NCI-H524 (cell line): ENCODE data around the gene GTF2IRD1.
"Not testable (repeated sequence)": the region's sequence is repeated elsewhere in the genome, so short reads cannot be mapped to it uniquely, and the experiment has no call there.

Experiments used
- DNase-seq, 2 experiments: peaks; one replicate each; lab custom pipeline; 2025; lab: John Stamatoyannopoulos, UW

GTF2IRD1 gene

DNA sequence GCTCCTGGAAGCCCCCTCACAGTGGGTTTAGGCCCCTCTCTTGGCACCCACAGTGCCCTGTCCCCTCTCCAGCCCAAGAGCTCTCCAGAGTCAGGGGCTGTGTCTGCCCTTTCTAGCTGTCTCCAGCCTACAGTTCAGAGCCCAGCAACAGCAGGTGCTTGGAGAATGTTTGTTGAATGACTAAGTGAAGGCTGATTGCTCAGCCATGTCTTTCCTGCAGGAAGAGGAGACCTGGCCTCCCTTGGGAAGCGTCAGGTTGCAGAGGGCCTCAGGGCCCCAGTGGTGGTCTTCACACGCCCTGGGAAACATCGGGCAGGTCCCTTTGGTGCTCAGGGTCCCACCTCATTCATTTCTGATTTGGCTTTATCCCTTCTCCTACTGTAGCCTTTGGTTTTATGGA is 62.5 kb downstream of the GTF2IRD1 start:
- no peak for DNase-seq

DNA sequence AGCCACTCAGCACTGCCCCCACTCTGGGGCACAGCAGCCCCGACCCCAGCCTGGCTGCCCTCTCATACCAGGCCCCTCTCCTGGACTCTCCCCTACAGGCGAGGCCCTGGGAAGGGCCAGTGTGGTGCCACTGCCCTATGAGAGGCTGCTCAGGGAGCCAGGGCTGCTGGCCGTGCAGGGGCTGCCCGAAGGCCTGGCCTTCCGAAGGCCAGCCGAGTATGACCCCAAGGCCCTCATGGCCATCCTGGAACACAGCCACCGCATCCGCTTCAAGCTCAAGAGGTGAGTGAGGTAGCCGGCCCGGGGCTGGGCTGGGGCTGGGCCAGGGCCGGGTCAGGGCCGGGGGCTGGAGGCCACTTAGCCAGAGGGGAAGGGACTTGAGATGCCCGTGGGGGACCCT is 64.3 kb downstream of the GTF2IRD1 start:
- no peak for DNase-seq

GRCh38 chr7:74518654-74519053 is 64.9 kb downstream of the GTF2IRD1 start:
- no peak for DNase-seq

DNA sequence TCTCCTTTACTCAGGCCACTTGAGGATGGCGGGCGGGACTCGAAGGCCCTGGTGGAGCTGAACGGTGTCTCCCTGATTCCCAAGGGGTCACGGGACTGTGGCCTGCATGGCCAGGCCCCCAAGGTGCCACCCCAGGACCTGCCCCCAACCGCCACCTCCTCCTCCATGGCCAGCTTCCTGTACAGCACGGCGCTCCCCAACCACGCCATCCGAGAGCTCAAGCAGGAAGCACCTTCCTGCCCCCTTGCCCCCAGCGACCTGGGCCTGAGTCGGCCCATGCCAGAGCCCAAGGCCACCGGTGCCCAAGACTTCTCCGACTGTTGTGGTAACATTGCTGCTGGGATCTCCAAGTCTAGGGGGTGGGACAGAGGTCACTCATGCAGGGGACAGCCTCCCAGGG is 65.7 kb downstream of the GTF2IRD1 start:
- DNase-seq: no peak

DNA sequence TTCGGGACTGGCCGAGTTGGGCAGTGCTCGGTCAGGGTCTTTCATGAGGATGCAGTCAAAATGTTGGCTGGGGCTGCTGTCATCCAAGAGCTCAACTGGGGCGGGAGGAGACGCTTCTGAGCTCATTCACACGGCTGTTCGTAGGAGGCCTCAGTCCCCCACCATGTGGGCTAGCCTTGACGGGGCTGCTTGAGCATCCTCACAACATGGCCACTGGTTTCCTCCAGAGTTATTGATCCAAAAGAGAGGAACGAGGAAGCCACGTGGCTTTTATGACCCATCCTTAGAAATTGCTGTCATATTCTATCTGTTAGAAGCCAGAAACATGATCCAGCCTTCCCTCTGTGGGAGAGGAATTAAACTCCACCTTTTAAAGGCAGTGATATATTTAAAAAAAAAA is 68.1 kb downstream of the GTF2IRD1 start:
- DNase-seq: no peak

DNA sequence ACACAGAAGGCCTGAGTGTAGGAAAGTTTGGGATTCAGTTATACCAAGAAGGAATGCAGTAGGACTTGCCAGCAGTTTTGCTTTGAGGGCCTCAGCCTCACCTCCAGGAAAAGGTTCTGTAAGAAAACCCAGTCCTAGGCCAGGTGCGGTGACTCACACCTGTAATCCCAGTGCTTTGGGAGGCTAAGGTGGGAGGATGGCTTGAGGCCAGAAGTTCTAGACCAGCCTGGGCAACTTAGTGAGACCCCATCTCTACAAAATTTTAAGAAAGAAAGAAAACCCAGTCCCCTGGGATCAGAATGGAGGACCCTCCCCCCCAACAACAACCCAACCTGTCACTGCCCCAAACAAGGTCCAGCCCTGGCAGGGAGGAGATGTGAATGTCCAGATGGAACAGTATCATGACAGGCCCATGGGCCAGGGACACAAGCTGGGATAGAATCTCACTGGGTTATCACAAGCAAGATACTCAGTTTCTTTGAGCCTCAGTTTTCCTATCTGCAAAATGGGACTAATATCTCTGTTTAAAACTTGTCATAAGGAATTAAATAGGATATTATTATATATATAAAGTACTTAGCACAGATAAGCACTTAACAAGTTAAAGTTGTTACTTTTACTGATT is 68.7 kb downstream of the GTF2IRD1 start:
- no peak for DNase-seq

DNA sequence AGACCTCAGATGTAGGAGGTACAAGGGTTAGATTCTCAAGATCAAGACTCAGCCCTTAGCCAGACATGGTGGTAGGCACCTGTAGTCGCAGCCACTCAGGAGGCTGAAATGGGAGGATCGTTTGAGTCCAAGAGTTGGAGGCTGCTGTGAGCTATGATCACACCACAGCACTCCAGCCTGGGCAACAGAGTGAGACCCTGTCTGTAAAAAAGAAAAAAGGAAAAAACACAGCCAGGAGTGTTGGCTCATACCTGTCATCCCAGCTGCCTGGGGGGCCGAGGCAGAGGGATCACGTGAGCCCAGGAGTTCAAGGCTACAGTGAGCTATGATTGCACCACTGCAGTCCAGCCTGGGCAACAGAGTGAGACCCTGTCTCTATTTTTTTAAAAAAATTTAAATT is 69.3 kb downstream of the GTF2IRD1 start:
- no peak for DNase-seq

DNA sequence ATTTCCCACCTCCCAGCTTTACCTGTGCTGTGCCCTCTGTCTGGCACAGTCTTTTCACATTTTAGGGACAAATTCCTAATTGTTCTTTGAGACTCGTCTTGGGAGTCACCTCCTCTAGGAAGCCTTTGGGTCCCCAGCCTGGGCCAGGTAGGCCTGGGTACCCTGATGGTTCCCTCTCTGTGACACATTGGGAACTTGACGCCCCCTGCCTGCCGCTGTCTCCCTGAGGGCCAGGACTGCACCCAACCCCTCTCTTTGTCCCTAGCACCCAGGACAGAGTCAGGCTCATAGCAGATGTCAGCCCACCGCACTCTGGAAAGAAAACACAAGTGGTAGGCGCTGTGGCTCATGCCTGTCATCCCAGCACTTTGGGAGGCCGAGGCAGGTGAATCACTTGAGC is 71.4 kb downstream of the GTF2IRD1 start:
- no peak for DNase-seq

DNA sequence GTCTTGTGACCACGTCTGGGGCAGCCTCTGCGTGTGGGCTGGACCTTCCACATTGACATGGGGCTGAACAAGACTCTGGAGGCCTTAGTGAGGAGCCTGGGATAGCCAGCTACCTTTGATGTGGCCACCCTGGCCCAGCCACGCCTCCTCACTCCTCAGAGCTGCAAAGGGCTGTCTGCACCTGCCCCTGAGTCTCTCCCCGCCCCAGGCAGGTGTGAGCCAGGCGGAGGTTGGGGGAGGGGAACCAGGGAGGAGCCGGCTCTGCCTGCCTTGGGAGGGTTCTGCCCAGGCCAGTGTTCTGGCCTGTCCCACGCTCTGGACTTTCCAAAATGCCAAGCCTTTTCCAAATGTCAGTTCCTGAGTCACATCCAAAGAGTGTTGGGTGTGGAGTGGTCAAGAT is 72.2 kb downstream of the GTF2IRD1 start:
- DNase-seq: no peak

DNA sequence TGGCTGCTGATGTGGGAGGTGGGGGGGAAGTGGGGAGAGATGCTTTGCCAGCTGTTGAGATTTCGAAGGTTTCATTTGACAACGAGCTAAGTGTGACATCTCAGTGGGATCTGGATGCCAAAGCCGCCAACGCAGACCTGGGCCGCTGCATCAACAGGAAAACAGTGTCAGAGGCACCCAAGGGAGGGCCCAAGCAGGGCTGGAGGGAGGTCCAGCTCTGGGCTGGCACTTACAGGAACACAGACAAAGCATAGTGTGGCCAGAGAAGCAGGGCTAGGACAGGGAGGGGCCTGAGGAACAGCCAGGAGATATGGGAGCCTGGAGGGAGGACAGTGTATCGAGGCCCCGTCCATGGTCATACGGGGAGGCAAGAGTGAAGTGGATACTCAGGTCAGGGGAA is 73.1 kb downstream of the GTF2IRD1 start:
- no peak for DNase-seq

GRCh38 chr7:74527842-74528241 is 74.1 kb downstream of the GTF2IRD1 start:
- DNase-seq: no peak

DNA sequence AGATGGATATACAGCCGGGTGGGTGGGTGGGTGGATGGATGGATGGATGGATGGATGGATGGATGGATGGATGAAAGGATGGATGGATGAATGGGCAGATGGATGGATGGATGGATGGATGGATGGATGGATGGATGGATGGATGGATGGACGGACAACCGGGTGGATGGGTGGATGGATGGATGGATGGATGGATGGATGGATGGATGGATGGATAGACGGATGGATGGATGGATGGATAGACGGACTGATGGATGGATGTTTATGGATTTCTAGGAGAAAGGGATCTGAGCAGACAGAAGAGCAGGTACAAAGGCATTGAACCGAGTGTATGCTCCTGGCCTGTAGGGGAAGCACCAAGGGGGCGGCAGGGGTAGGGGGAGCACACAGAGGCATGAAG is 75.1 kb downstream of the GTF2IRD1 start:
- DNase-seq: not testable (repeated sequence)

GRCh38 chr7:74535951-74536356 is 82.2 kb downstream of the GTF2IRD1 start:
- no peak for DNase-seq

DNA sequence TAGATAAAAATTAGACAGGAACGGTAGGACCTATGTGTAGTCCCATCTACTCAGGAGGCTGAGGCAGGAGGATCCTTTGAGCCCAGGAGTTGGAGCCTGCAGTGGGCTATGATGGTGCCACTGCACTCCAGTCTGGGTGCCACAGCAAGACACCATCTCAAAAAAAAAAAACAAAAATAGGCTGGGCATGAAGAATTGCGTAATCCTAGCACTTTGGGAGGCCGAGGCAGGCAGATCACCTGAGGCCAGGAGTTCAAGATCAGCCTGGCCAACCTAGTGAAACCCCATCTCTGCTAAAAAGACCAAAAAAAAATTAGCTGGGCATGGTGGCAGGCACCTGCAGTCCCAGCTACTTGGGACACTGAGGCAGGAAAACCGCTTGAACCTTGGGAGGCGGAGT is 88.2 kb downstream of the GTF2IRD1 start:
- not testable (repeated sequence) for DNase-seq

DNA sequence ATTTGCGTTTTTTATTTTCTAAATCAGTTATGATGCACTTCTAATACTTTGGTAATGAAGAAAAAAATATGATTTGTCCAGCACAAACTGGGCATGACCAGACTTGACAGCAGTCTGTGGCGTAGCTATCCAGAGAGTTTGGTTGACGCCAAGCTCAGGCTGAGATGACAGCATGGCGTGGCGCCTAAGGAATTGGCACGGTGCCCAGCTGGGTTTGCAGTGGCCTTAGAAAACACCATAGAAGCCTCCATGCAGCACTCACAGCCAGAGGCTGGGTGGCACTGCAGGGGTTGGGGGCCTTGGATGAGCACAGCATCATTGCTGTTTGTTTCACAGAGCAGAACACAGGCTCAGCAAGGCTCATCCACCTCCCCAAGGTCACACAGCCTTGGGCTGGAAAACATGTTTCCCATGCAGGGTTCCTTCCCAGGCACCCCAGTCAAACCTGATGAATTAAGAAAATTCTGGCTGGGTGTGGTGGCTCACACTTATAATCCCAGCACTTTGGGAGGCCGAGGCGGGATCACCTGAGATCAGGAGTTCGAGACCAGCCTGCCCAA is 88.9 kb downstream of the GTF2IRD1 start:
- peak in 1 of 2 experiments; percentile 32 for DNase-seq

- peak in 1 of 2 experiments; percentile 2 for DNase-seq
Measured at GRCh38 chr7:74544706-74545469, 91.2 kb downstream of the GTF2IRD1 start.

DNA sequence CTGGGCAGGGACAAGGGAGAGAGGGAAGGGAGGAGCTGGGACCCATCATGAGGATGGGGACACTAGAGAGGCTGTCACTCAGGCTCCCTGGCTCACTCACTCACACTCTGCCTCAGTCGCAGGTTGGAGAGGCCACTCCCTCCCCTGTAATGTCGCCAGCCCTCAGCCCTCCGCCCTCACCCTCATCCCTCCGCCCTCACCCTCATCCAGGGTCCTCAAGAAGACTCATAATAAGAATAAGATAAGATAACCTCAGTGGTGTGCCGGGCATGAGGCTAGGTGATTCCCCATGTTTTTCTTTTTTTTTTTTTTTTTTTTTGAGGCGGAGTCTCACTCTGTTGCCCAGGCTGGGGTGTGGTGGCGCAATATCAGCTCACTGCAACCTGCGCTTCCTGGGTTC is 92.2 kb downstream of the GTF2IRD1 start:
- no peak for DNase-seq

DNA sequence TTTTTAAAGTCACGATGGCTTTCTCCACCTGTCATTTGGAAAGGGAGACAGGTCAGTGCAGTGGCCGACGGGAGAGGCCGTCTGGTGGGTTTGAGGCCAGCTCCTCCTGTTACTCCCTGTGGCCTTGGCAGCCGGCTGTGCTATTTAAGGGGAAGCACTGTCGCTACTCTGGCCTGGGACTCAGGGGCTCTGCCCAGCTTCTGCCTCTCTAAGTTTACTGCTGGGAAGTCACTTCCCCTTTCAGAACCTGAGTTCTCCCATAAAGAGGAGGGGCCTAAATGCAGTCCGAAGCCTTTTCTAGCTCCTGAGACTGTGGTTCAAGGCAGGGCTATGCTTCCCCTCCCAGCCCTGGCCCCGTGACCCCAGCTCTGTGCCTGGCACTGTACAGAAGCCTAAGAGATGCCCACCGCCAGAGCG is 99.9 kb downstream of the GTF2IRD1 start:
- DNase-seq: not testable (repeated sequence)

- no peak for DNase-seq
Measured at GRCh38 chr7:74554178-74554577, 100.5 kb downstream of the GTF2IRD1 start.

- no peak for DNase-seq
Measured at GRCh38 chr7:74560086-74560719, 106.5 kb downstream of the GTF2IRD1 start.

- DNase-seq: no peak
Measured at GRCh38 chr7:74561898-74562613, 108.3 kb downstream of the GTF2IRD1 start.

DNA sequence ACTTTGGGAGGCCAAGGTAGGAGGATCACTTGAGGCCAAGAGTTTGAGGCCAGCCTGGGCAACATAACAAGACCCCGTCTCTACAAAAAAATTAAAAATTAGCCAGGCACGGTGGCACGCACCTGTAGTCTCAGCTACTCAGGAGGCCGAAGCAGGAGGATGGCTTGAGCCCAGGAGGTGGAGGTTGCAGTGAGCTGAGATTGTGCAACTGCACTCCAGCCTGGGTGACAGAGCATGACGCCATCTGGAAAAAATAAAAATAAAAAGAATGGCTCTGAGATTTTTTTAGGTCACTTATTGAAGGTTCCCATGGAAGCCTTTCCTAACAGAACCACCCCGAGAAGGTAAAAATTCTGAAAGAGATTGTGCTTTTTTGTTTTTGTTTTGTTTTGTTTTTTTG is 109.9 kb downstream of the GTF2IRD1 start:
- not testable (repeated sequence) for DNase-seq
